ENCODE results near the gene LDB2. TPM values are rescaled to one million over a fixed set of nuclear protein-coding genes. Genes with fewer than 3 reads are reported as not detected.

The LDB2 gene
- polyA plus RNA-seq, 3 donors = not detected

- Mint-ChIP-seq H3K4me1 (no peaks in the 10 kb centered on the region), H3K27me3 (ENCODE audit: low read depth in 3 of 3) (peaks cover 0 to 1% (median 0%) of the 10 kb centered on the region in 3 donors)
- no peak for DNase-seq
Observed at GRCh38 chr4:16732741-16733140, 165.7 kb downstream of the LDB2 start.

GRCh38 chr4:16731776-16732380, 166.6 kb downstream of the LDB2 start:
- intact Hi-C loops (cut with micrococcal nuclease) = no loop called here
- Mint-ChIP-seq H3K4me1 (no peaks in the 10 kb centered on the region), H3K36me3 (no peaks in the 10 kb centered on the region), H3K4me3 (no peak overlapping the region), H3K27me3 (ENCODE audit: low read depth in 3 of 3) (peaks cover 0 to 1% (median 0%) of the 10 kb centered on the region in 3 donors), H3K27ac (no peak overlapping the region), H3K9me3 (peaks cover 0 to 5% (median 3%) of the 10 kb centered on the region in 7 donors)
- Histone ChIP-seq H3K79me2 (ENCODE audit: insufficient read depth, low read length) (no peaks in the 10 kb centered on the region), H3K36me3 (replicated peaks in 1 of 2; ENCODE audit: control insufficient read depth in 1 of 2, insufficient read depth in 2 of 2, low read length in 2 of 2) (no peaks in the 10 kb centered on the region), H3K4me3 (replicated peaks in 1 of 3; ENCODE audit: low read depth in 2 of 3, low read length in 3 of 3) (no peak overlapping the region), H2AFZ (ENCODE audit: insufficient read depth, low read depth, low read length, poor library complexity, severe bottlenecking) (no peak overlapping the region), H3K4me1 (ENCODE audit: control insufficient read depth in 1 of 2, insufficient read depth in 2 of 2, low read length in 2 of 2) (no peaks in the 10 kb centered on the region), H3K27me3 (ENCODE audit: control insufficient read depth in 2 of 2, insufficient read depth in 2 of 2, low read length in 2 of 2) (no peaks in the 10 kb centered on the region), H3K4me2 (replicated peaks; ENCODE audit: extremely low read depth, low read length, poor library complexity, severe bottlenecking) (no peak overlapping the region), H3K9ac (ENCODE audit: insufficient read depth, low read length, poor library complexity, severe bottlenecking) (no peak overlapping the region), H3K9me3 (replicated peaks in 1 of 2; ENCODE audit: control insufficient read depth in 1 of 2, insufficient read depth in 1 of 2, low read length in 2 of 2) (no peaks in the 10 kb centered on the region), H3K27ac (ENCODE audit: low read depth in 1 of 2, low read length in 2 of 2) (no peak overlapping the region), H4K20me1 (ENCODE audit: insufficient read depth, low read length) (no peaks in the 10 kb centered on the region)
- no peak for TF ChIP-seq CTCF (IDR thresholded peaks at IDR 0.05)
- no peak for DNase-seq
- no CpG with 5 or more reads among the region's 3 CpGs for WGBS (ENCODE audit: insufficient coverage)

More at GRCh38 chr4:16732741-16733140, 165.7 kb downstream of the LDB2 start:
- Histone ChIP-seq H3K79me2 (ENCODE audit: insufficient read depth, low read length) (no peaks in the 10 kb centered on the region), H3K9ac (ENCODE audit: insufficient read depth, low read length, poor library complexity, severe bottlenecking) (no peak overlapping the region), H3K4me1 (ENCODE audit: control insufficient read depth in 1 of 2, insufficient read depth in 2 of 2, low read length in 2 of 2) (no peaks in the 10 kb centered on the region), H3K9me3 (replicated peaks in 1 of 2; ENCODE audit: control insufficient read depth in 1 of 2, insufficient read depth in 1 of 2, low read length in 2 of 2) (no peaks in the 10 kb centered on the region), H3K27ac (ENCODE audit: low read depth in 1 of 2, low read length in 2 of 2) (no peak overlapping the region), H3K4me3 (replicated peaks in 1 of 3; ENCODE audit: low read depth in 2 of 3, low read length in 3 of 3) (no peak overlapping the region), H2AFZ (ENCODE audit: insufficient read depth, low read depth, low read length, poor library complexity, severe bottlenecking) (no peak overlapping the region), H3K4me2 (replicated peaks; ENCODE audit: extremely low read depth, low read length, poor library complexity, severe bottlenecking) (no peak overlapping the region), H3K36me3 (replicated peaks in 1 of 2; ENCODE audit: control insufficient read depth in 1 of 2, insufficient read depth in 2 of 2, low read length in 2 of 2) (no peaks in the 10 kb centered on the region), H4K20me1 (ENCODE audit: insufficient read depth, low read length) (no peaks in the 10 kb centered on the region), H3K27me3 (ENCODE audit: control insufficient read depth in 2 of 2, insufficient read depth in 2 of 2, low read length in 2 of 2) (no peaks in the 10 kb centered on the region)
- intact Hi-C loops (cut with micrococcal nuclease) = no loop called here
- Mint-ChIP-seq H3K9me3 (peaks cover 0 to 5% (median 3%) of the 10 kb centered on the region in 7 donors), H3K27ac (no peak overlapping the region), H3K36me3 (no peaks in the 10 kb centered on the region), H3K4me3 (no peak overlapping the region)
- TF ChIP-seq CTCF (IDR thresholded peaks at IDR 0.05) = no peak
- 88% methylated on average over 3 of the region's 6 CpGs for WGBS (ENCODE audit: insufficient coverage)

All from CD14-positive monocyte (primary cell).